ENCODE measurements around the gene MXD3.
"Not testable (repeated sequence)": the region's sequence is repeated elsewhere in the genome, so short reads cannot be mapped to it uniquely, and the experiment has no call there.

MXD3 gene, protein sequence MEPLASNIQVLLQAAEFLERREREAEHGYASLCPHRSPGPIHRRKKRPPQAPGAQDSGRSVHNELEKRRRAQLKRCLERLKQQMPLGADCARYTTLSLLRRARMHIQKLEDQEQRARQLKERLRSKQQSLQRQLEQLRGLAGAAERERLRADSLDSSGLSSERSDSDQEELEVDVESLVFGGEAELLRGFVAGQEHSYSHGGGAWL

DNA sequence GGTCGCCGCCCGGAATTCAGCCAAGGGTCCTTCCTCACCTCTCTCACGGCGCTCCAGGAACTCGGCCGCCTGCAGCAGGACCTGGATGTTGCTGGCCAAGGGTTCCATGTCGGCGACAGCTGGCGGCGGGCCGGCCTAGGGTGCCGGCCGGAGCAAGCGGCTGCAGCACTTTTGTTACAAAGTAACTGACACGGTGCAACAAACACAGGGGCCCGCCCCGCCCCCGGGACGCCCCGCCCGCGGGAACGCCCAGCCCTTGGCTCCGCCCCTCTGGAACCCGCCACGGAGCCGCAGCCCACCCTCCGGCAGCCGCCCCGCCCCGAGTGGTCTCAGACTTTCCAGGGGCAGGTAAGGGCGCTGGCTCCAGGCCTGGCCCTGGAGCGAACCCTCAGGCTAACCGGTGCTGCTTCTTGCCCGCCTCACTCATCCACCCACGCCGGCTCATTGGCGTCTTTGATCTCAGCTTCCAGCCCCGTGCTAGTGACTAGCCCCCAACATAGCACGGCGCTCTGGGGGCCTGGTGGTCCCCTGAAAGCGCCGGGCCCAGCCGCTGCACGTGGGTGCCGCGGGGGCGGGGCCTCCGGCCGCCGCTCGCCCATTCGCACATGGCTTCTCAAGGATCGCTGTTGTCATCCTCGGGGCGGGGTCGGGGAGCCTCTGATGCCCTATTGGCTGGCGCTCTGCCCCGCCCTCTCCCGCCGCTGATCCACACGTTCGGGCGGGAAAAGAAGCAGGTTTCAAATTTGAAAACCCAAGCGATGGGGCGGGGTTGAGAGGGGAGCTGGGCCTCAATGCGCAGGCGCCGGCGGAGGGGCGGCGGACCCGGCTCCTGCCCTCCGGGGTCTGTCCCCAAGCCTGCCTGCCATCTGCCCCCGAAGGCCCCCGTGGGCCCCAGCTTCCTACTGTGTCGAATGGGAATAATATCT lies at the start of gene MXD3:
Gene MXD3 (minus strand): TSS at position 176 of the 926 bp plus-strand sequence. CDS start 68 bp downstream, at position 108.
- Histone ChIP-seq H3K9me3 (ENCODE audit: insufficient read depth, low read length) (no peaks in the 10 kb centered on the region), H3K4me3 (ENCODE audit: insufficient read length, low read depth) (peak within 1 kb of the TSS; percentile 55), H3K4me1 (ENCODE audit: insufficient read depth, insufficient read length) (peaks cover 9% of the 10 kb centered on the region), H3K36me3 (ENCODE audit: insufficient read depth, insufficient read length, low read length) (peaks cover 23% of the 10 kb centered on the region), H3K9ac (ENCODE audit: insufficient read length, low read depth) (peak within 1 kb of the TSS; percentile 82), H3K27me3 (ENCODE audit: insufficient read depth, insufficient read length) (no peaks in the 10 kb centered on the region)
- DNase-seq (ENCODE audit: low read depth, low spot score) = peak; percentile 94
- TF ChIP-seq SUZ12 (IDR thresholded peaks at IDR 0.05; ENCODE audit: extremely low read depth, insufficient read depth, insufficient read length) = no peak
- TF ChIP-seq YY1 (IDR thresholded peaks at IDR 0.05; ENCODE audit: insufficient read depth, insufficient read length) = no peak

DNA sequence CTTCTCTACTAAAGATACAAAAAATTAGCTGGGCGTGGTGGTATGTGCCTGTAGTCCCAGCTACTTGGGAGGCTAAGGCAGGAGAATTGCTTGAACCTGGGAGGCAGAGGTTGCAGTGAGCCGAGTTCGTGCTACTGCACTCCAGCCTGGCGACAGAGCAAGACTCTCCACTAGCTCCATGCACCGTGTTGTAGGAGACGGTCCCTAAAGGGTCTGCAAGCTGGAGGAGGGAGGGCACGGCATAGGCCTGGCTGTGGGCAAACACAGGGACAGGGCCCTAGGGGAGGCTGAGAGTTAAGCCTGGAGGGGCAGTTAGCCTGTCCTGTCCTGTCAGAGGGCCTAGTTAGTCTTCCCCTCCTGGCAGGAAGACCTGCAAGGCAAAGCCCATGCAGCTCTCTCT lies 49.0 kb upstream of the MXD3 start:
- H3K9me3 ChIP-seq (ENCODE audit: insufficient read depth, low read length); H3K27me3 ChIP-seq (ENCODE audit: insufficient read depth, insufficient read length); H3K4me1 ChIP-seq (ENCODE audit: insufficient read depth, insufficient read length); H3K9ac ChIP-seq (ENCODE audit: insufficient read length, low read depth); DNase-seq (ENCODE audit: low read depth, low spot score); H3K4me3 ChIP-seq (ENCODE audit: insufficient read length, low read depth); H3K36me3 ChIP-seq (ENCODE audit: insufficient read depth, insufficient read length, low read length): not testable (repeated sequence)

DNA sequence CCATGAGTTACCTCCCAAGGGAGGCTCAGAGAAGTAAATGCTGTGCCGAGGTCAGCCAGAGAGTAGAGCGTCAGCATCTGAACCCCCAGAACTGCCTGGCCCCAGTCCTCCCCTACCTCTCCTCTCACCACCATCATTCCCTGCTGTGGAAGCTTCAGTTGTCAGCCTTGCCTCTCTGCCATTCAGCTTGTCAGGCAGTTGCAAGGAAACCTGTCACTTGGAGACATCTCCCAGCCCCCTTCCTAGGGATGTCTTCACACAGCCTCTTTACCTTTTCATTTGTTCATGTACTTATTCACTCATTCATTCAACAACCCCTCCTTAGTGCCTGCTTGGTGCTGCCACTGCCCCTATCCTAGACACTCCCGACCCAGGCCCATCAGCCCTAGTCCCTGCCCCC lies 48.2 kb upstream of the MXD3 start:
- Histone ChIP-seq H3K4me1 (ENCODE audit: insufficient read depth, insufficient read length) (peaks cover 8% of the 10 kb centered on the region), H3K36me3 (ENCODE audit: insufficient read depth, insufficient read length, low read length) (no peaks in the 10 kb centered on the region), H3K4me3 (ENCODE audit: insufficient read length, low read depth) (no peak overlapping the region), H3K9me3 (ENCODE audit: insufficient read depth, low read length) (peaks cover 6% of the 10 kb centered on the region; the same call in 1 of the 2 replicates), H3K9ac (ENCODE audit: insufficient read length, low read depth) (no peak overlapping the region), H3K27me3 (ENCODE audit: insufficient read depth, insufficient read length) (peaks cover 9% of the 10 kb centered on the region)
- DNase-seq (ENCODE audit: low read depth, low spot score) = no peak
- no peak for TF ChIP-seq ZNF274 (IDR thresholded peaks at IDR 0.05; ENCODE audit: low read depth, low read length)

DNA sequence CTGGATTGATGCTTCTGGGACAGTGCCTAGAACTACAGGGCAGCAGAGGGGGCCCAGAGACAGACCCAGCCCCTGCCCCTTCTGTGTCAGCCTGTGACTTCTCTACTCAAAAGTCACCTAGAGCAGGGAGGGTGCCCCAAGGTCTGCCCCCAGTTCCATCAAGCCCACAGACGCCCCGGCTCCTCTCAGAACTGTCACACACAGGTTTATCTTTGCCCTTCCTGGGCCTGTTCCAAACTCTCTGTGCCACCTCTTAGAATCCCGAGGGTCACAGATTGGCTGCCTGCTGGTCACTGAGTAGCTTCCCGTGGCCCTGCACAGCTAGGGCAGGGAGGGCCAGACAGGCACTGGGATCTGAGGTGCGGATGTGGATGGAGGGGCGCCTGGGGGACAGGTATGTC lies 47.8 kb upstream of the MXD3 start:
- H3K4me3 ChIP-seq (ENCODE audit: insufficient read length, low read depth) = no peak overlapping the region
- no peak for DNase-seq (ENCODE audit: low read depth, low spot score)
- H3K9ac ChIP-seq (ENCODE audit: insufficient read length, low read depth) = no peak overlapping the region
- H3K9me3 ChIP-seq (ENCODE audit: insufficient read depth, low read length) = peaks cover 6% of the 10 kb centered on the region; the same call in 1 of the 2 replicates
- peaks cover 8% of the 10 kb centered on the region for H3K4me1 ChIP-seq (ENCODE audit: insufficient read depth, insufficient read length)
- no peaks in the 10 kb centered on the region for H3K36me3 ChIP-seq (ENCODE audit: insufficient read depth, insufficient read length, low read length)
- peaks cover 11% of the 10 kb centered on the region for H3K27me3 ChIP-seq (ENCODE audit: insufficient read depth, insufficient read length)
- no peak for TF ChIP-seq SUZ12 (IDR thresholded peaks at IDR 0.05; ENCODE audit: extremely low read depth, insufficient read depth, insufficient read length)
- TF ChIP-seq YY1 (IDR thresholded peaks at IDR 0.05; ENCODE audit: insufficient read depth, insufficient read length) = no peak
- TF ChIP-seq ZNF274 (IDR thresholded peaks at IDR 0.05; ENCODE audit: low read depth, low read length) = no peak

DNA sequence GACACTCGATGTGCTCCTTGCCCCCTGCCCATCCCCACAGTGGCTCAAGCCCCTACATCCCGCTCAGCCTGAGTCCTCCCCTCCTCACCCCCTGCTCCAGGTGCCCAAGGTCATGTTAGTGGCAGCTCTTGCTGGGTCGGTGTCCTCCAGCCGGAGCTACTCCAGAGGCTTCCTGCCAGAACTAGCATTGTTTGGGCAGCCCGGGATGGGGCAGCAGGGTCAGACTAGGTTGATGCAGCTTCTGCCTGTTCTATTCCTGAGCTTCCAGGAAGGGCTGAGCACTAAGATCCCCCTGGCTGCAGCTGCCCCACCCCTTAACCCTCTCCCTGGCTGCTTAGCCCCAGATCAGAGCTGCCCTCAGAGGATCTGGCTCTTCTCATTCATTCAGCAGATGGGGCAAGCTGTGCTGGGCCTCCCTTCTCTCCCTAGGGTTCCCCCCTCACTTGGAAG lies 46.7 kb upstream of the MXD3 start:
- H3K9me3 ChIP-seq (ENCODE audit: insufficient read depth, low read length) = peaks cover 6% of the 10 kb centered on the region; the same call in 1 of the 2 replicates
- H3K4me3 ChIP-seq (ENCODE audit: insufficient read length, low read depth) = no peak overlapping the region
- H3K27me3 ChIP-seq (ENCODE audit: insufficient read depth, insufficient read length) = peaks cover 11% of the 10 kb centered on the region
- H3K9ac ChIP-seq (ENCODE audit: insufficient read length, low read depth) = peak overlapping the region; percentile 32
- no peaks in the 10 kb centered on the region for H3K36me3 ChIP-seq (ENCODE audit: insufficient read depth, insufficient read length, low read length)
- TF ChIP-seq ZNF274 (IDR thresholded peaks at IDR 0.05; ENCODE audit: low read depth, low read length) = no peak
- TF ChIP-seq YY1 (IDR thresholded peaks at IDR 0.05; ENCODE audit: insufficient read depth, insufficient read length) = no peak
- TF ChIP-seq SUZ12 (IDR thresholded peaks at IDR 0.05; ENCODE audit: extremely low read depth, insufficient read depth, insufficient read length) = no peak
- peaks cover 8% of the 10 kb centered on the region for H3K4me1 ChIP-seq (ENCODE audit: insufficient read depth, insufficient read length)
- DNase-seq (ENCODE audit: low read depth, low spot score) = no peak

DNA sequence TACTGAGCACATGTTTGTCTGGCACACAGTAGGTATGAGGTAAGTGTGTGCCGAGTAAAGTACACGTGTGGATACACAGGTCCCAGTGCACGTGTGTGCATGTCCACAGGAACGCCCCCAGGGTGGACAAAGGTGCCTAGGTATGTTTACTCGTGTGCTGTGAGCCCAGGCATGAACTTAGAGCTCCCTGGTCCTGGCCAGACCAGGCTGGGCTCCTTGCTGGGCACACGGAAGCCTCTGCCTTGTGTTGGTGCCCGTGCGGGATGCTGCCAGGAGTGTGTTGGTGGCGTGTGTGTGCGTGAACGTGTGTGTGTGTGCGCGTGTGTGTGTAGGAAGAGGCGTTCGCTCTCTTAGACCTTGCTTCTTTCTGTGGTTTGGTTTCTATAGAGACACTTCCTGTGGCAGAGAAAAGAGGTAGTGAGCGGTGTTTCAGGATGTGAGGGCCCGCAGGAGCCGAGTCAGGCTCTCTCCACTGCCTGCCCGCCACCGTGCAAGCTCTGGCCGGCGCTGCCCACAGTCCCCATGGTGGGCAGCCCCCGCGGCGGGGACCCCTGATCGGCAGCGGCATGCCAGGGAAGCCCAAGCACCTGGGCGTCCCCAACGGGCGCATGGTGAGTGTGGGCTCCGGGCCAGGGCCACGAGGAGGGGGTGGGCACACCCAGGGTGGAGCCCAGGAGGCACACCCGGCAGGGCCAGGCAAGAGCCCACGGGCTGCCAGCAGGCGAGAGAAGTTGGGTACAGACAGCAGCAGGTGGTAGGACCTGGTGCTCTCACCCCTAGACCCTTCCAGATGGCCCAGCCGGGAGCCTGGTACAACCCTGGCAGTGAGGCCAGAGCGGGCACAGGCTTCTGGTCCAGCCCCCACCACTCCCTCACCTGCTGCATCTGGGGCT lies 46.0 kb upstream of the MXD3 start, which contains the start of gene RGS14:
Gene RGS14 (plus strand): TSS at position 466 of the 893 bp plus-strand sequence. CDS start 101 bp downstream, at position 567.
- peaks cover 11% of the 10 kb centered on the region for H3K27me3 ChIP-seq (ENCODE audit: insufficient read depth, insufficient read length)
- H3K9ac ChIP-seq (ENCODE audit: insufficient read length, low read depth) = peak within 1 kb of the TSS; percentile 32
- H3K4me3 ChIP-seq (ENCODE audit: insufficient read length, low read depth) = no peak within 1 kb of the TSS
- TF ChIP-seq SUZ12 (IDR thresholded peaks at IDR 0.05; ENCODE audit: extremely low read depth, insufficient read depth, insufficient read length) (no peak), ZNF274 (IDR thresholded peaks at IDR 0.05; ENCODE audit: low read depth, low read length) (no peak), YY1 (IDR thresholded peaks at IDR 0.05; ENCODE audit: insufficient read depth, insufficient read length) (no peak)
- H3K9me3 ChIP-seq (ENCODE audit: insufficient read depth, low read length) = peaks cover 6% of the 10 kb centered on the region; the same call in 1 of the 2 replicates
- peaks cover 8% of the 10 kb centered on the region for H3K4me1 ChIP-seq (ENCODE audit: insufficient read depth, insufficient read length)
- no peak for DNase-seq (ENCODE audit: low read depth, low spot score)
- H3K36me3 ChIP-seq (ENCODE audit: insufficient read depth, insufficient read length, low read length) = no peaks in the 10 kb centered on the region

DNA sequence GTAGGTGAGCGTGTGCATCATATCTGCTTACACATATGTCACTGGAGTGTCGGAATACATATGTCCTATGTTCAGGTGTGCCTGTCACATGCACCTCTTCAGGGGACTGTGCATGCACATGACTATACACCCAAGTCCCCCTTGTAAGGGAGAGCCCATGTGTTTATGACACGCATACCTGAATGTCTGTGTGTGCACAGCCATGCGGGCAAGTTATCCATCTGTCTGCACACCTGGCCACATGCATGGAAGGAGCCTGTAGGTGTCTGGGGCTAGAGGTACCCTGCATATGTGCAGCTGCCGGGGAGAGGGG lies 45.4 kb upstream of the MXD3 start:
- Histone ChIP-seq H3K4me3 (ENCODE audit: insufficient read length, low read depth) (no peak overlapping the region), H3K4me1 (ENCODE audit: insufficient read depth, insufficient read length) (peaks cover 6% of the 10 kb centered on the region)

More for the DNA sequence above, 45.4 kb upstream of the MXD3 start:
- no peak for DNase-seq (ENCODE audit: low read depth, low spot score)
- Histone ChIP-seq H3K36me3 (ENCODE audit: insufficient read depth, insufficient read length, low read length) (no peaks in the 10 kb centered on the region), H3K27me3 (ENCODE audit: insufficient read depth, insufficient read length) (peaks cover 5% of the 10 kb centered on the region), H3K9ac (ENCODE audit: insufficient read length, low read depth) (no peak overlapping the region), H3K9me3 (ENCODE audit: insufficient read depth, low read length) (peaks cover 6% of the 10 kb centered on the region; the same call in 1 of the 2 replicates)
- TF ChIP-seq ZNF274 (IDR thresholded peaks at IDR 0.05; ENCODE audit: low read depth, low read length) (no peak), SUZ12 (IDR thresholded peaks at IDR 0.05; ENCODE audit: extremely low read depth, insufficient read depth, insufficient read length) (no peak), YY1 (IDR thresholded peaks at IDR 0.05; ENCODE audit: insufficient read depth, insufficient read length) (no peak)

Measured in NT2/D1 (cell line).